HS-5 (cell line): ENCODE measurements around the gene GNA14.
A peak's percentile ranks its signal among the peaks of the same experiment; 100 is the strongest.
"Not testable (repeated sequence)": the region's sequence is repeated elsewhere in the genome, so short reads cannot be mapped to it uniquely, and the experiment has no call there.

Experiments
- DNase-seq: peaks from one replicate; pipeline ENCODE4 v3.0.0-alpha.2; 2012; ENCODE audit warnings: low read depth

The GNA14 gene

DNA sequence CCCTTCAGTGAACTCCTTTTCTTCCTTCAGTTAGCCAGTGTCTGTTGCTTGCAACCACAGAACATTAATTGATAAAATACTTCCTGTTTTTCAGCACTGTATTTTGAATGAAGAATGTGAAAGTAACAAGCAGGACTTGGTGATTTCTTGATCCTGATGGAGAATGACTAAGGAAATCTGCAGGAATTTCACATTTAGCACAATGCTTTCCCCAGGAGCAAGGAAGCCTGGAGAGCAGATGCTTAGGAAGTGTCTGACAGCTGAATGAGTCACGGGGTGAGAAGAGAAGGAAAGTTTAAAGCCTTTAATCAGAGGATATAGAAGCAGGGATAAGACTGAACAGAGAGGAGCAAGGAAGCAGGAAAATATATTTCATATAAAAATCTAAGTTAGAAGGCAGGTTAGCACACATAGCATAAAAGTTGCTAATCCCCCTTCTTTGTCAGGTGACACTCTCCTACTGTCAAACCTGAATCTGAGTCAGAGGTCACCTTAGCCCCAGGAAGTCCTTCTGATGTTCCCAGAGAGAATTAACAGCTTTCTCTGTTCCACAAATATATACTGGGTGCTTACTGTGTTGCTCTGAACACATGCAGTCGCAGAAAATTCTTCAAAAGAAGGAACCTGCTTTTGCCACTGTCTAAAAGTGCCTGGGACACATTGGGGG lies 59.7 kb downstream of the GNA14 start:
- peak; percentile 88 for DNase-seq

DNA sequence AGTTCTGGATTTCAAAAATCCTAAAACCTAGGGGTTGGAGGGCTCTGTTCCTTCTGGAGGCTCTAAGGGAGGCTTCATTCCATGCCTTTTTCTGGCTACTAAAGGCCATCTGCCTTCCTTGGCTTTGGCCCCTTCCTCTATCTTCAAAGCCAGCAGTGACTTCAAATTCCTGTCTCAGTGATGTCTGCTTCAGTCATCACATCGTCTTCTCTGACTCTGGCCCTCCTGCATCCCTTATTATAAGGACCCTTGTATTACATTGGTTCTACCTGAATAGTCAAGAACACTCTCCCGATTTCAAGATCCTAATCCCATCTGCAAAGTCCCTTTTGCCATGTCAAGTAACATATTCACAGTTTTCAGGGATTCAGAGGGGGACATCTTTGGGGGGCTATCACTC lies 60.3 kb downstream of the GNA14 start:
- DNase-seq: no peak

DNA sequence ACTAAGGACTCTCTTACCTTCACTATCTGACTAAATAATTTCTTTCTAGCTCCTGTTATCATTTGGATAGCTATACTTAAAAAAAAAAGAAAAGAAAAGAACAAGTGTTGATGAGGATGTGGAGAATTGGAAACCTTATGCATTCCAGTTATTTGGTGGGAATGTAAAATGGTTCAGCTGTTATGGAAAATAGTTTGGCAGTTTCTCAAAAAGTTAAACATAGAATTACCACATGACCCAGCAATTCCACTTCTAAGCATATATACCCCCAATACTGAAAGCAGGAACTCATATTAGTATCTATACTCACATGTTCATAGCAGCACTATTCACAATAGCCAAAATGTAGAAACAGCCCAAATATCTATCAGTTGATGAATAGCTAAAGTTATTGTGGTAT lies 61.1 kb downstream of the GNA14 start:
- DNase-seq: no peak

DNA sequence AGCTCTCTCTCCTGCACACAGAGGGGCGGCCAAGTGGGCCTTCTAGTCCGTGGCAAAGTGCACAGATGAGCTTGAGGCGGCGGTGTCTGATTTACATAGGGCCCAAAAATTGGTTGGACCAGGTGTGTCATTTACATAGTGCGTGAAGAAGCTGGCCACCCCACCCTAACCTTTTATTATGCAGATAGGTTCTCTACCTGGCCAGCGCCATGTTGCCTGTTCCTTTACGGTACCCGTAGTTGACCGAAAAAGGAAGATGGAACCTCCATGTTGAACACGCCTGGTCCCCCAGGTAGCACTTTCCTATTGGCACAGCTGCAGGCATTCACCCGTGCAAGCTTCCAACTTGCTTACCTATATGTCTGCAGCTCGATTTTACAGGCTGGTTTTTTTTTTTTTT lies 61.5 kb downstream of the GNA14 start:
- DNase-seq: no peak

DNA sequence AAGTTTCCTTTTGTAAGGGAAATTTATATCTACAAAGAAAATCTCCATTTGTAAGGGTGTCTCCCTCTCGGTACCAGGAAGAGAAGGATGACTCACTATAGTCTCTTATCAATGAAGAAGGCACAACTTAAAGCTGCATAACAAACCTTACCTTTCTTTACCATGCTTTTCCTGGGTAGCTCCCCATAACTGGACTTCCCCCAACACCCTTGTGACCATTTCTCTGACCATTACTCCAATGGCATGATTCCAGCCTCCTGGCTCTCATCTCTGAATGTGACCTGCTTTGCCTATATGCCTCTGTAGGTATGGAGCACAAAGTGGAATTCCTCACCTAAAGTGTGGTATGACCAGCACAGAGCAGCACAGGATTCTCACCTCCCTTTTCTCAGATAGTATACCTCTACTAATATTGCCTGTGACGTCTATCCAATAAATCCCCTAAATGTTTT lies 62.8 kb downstream of the GNA14 start:
- no peak for DNase-seq

DNA sequence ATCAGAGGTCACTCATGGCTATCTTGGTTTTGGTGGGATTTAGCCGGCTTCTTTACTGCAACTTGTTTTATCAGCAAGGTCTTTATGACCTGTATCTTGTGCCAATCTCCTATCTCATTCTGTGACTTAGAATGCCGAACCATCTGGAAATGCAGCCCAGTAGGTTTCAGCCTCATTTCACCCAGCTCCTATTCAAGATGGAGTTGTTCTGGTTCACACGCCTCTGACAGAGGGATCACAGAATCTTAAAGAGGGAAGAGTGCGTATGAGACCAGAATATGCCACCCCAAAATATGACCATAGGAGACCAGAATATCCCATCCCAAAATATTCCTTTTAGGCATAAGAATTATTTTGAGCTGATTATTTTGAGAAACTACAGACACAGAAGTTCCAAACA lies 63.2 kb downstream of the GNA14 start:
- not testable (repeated sequence) for DNase-seq

DNA sequence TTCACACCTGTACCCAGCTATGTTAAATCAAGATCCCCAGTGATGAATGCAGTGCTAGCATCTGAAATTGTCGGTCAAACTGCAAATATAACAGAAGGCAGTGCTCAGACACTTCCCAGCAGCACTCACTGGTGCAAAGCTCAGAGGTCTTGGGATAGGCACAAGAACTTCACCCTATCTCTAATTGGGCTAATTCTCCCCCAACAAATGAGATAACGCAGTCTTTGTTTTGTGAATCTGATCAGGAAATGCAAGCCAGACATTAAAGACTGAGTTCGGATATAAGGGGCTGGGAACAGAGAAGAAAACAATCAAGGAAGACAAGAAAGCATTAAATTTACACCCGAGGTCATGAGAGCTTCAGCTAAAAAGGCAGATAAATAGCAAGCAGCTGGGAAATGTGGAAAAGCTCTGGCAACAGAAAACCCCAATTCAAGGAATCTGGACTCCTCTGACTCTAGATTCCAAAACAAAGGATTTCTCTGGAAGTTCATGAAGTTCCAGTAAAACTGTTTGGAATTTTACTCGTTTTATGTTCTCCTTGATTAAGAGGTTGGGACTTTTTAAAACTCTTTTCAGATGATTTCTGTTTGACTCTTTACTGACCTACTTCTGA lies 65.1 kb downstream of the GNA14 start:
- DNase-seq: no peak

DNA sequence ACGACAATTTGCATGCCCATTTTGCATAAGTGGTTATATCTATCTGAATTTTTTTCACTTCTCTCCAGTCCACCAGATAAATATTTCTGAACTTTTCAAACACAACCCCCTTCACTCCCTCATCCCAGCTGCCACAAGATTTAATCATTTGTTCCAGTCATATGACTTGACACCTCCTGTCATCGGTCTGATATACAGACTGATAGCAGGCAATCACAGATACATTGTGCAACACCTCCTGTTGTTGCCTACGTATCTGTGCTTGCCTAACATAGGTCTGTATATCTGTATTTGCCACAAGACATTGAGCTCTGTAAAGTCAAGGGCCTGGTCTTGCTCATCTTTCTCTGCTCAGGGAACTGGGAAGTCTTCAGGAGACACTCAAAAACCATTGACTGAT lies 65.6 kb downstream of the GNA14 start:
- DNase-seq: no peak

DNA sequence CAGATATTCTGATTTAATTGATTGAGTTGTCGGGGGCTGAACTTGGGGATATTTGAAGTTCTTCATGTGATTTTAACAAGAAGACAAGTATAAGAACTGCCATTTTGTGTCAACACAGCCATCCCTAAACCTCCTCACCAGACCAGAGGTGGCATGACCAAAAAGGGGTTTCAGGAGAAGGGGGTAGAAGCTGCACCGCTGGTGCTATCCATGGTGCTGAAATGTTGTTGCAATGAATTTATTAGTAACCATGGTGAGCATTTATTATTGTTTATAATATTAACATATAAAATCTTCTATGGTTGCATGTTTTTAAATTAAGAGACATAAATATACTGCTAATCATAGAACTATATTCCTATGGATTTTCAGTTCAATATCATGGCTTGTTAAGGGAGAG lies 72.3 kb downstream of the GNA14 start:
- no peak for DNase-seq

DNA sequence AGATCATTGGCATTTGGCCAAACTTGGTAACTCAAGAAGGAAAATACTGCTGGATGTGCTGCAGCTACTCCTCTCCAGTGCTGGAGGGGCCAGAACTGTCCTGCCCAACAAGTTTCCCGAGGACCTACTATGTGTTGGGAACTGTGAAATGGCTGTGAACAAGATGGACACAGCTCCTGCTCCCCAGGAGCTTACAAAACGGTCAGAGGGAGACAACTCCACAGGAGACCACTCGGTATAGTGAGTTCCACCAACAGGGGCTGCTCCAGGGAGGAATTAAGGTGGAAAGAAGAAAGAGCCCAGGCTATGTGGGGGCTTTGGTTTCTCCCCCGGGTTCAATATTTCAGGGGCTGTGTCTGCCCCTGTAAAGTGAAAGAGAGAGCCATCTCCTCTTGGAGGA lies 78.8 kb downstream of the GNA14 start:
- no peak for DNase-seq

DNA sequence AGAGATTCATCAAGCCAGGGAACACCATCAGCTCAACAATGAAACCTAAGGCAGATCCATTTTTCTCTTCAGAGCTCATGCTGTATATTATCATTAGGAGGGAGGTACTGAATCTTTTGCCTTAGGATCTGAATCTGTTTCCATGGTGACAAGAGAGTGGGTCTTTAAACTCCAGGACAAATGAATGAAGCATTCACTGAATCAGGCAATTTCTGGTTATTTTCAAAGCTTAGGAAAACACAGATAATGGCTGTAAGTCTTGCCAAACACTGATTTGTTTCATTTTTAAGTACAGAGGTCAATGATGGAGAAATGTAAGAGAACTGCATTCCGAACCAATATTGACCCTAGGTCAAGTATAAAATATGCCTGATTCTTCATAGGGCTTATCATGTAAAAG lies 84.9 kb downstream of the GNA14 start:
- DNase-seq: no peak

DNA sequence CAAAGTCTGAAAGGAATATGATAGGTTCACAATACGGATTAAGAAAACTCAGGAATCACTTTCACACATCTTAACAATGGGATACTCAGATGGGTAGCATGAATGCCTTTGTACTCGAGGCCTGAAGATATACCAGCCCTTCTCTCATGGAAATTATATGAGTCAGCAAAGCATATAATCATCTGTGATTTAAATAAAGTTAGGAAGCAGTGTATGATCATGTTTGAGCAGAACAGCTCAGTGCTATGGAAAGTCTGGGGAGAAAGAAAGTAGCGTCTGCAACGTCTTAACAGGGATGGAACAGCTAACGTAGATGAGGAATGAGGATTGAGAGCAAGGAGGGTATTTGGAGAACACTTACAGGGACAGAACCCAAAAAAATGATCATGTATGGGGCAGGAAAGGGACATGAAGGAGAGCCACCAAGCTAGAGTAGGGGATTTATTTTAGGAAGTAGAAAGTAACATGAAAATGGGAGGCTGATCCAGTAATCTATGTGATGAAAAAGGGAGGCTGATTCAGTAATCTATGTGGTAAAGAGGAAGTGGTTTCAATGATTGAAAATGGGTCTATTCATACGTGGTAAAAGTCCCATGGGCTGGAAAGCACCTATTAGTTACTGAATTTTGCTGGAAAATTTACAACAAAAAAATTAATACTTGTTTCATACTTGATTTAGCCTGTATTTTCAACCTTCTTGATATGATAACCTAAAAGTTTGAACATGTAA lies 85.9 kb downstream of the GNA14 start:
- DNase-seq: no peak

DNA sequence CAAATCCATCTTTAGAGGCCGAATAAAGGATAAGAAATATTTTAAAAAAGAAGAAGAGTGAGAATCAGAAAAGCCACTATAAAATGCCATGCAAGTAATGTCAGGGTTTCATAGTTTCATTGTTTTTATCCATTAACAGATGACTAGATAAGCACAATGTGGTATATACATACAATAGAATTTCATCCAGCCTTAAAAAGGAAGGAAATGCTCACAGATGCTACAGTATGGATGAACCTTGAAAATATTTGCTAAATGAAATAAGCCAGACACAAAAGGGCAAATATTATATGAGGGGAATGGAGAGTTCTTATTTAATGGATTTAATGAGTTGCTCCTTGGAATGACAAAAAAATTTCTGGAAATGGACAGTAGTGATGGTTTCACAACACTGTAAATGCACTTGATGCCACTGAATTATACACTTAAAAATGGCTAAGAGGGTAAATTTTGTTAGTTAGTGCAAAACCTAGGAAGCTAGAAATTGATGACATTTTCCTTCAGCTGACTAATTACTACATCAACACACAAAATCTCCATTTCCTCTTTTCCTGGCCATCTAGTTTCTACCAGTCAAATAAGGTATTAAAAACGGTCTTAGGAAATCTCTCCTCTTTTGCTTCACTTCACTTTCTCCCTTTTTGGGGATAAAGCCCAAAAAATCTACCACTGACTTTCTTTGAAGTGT lies 86.6 kb downstream of the GNA14 start:
- DNase-seq: no peak

DNA sequence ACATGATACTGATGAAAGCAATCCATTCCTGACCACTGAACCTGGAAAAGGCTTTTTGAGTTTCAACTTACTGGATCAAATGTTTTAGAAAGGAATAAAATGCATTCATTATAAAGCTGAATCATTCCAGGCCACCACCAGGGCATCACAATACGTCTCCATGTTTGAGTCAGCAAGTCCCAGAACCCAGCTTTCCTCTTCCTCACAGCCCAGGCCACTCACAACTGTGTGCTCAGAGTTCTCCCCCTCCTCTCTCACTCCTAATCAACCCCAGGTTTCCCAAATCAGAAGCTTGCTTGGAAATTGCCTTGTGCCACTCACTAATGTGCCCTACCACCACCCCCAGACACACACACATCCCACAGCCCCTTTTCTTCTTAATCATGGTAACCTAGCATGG lies 91.7 kb downstream of the GNA14 start:
- DNase-seq: no peak

DNA sequence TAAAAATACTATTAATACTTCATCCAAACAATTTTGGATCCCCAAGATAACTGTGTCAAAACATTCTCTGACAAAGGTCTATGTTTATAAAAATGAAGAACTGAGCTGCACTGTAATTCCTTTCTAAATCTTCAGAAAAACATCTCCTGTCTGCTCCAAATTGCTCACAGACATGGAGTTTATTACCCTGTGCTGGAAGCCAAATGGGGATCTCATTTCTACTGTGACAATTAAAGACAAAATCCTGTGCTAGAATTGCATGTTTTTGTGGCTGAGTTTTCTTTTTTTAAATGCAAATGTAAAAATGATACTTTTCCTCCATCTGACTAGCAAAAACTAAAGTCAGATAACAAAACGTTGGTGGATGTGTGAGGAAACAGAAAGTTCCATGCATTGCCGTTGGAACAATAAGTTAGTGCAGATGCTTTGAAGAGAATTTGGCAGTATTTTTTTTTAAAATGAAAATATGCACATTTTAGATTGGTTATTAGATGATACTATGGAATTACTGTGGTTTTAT lies 93.5 kb downstream of the GNA14 start:
- DNase-seq: no peak

DNA sequence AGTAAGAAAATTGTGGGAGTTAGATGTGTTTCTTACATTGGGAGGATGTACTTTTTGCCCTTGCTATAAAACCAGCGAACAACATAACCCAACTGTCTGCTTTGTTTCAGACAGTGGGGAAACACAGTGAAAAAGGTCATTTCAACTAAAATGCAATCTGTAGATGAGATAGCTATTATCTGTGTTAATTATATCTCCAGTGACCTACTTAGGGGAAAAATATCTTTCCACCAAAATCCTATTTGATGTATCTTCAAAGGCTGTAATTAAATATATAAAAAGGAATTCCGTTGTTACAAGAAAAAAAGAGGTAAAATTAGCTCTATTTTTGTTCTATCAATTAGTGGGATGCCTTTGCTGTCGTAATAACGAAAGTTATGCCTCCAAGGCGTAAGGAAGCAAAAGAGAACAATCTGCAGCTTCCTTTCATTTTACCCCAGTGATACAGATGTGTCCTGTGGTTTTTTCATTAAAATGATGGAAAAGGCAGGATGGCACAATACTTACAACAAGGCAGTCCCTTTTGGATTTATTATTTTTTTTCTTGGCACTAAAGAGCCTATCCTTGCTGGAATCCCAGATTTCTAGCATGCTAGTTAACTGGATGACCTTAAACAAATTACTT lies 100.9 kb downstream of the GNA14 start:
- no peak for DNase-seq

DNA sequence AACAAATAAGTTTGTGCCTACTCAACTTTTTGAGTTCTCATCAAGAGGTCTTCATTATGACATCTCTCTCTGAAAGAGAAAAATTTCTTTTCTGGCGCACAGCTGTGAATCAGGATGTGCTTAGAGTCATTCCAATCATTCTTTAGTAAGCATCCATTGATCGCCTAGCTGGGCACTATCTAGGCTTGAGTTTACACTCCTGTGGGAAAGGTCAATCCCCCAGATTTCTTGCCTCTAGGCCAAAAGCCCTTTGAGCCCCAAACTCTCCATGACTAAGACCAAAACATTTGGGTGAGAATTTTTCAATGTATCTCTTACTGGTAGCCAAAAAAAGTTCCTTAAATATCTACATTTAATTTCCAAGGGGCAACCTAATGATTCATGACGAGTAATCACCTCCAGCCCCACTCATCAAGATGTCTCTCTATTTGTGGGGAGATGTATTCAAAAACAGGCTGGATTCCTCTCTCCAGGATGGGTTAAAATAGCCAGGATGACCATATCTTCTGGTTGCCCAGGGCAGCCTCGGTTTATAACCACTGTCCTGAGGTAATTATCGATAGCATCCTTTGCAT lies 101.7 kb downstream of the GNA14 start:
- DNase-seq: peak; percentile 73

DNA sequence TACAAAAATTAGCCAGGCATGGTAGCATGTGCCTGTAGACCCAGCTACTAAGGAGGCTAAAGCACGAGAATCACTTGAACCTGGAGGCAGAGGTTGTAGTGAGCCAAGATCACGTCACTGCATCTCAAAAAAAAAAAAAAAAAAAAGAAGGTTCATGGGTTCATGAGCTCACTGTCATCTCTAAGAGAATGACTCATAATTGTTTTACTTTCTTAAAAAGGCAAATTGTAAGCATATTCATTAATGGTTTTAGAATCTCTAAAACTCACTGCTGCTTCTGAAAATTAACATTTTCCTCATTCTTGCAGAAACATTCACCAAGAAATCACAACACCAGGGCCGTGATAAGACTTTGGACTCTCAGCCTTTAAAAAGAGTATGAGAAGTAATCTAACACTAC lies 103.6 kb downstream of the GNA14 start:
- no peak for DNase-seq

DNA sequence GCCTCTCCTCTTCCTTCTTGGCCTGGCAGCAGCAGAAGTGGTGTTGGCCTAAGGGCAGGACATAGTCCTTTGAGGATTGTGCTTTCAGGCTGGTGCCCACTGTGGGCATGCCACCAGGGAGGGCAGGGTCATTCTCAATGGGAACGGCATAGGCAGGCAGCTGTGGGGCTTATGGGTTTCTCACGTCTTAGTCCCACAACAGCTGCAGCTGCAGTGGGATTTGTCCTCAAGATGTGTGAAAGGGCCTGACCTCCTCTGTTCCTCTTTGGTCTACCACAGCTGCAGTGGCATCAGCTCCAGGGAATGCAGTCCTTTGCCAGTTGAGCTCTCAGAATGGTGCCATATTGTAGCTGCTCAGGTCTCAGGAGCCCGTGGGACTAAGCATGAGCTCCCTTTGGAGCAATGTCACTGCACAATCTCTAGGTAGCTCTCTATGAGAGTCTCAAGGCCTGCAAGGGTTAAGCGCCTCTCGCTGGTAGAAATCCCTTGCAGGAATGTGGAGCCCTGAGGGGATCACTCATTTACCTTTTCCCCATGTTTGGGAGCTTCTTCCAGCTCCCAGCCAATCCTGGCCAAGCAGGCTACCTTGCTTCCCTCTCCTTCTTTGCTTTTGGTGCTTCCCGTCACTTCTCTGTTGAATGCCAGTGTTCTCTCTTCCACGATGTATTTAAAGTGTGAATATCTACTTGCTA lies 104.8 kb downstream of the GNA14 start:
- DNase-seq: no peak

DNA sequence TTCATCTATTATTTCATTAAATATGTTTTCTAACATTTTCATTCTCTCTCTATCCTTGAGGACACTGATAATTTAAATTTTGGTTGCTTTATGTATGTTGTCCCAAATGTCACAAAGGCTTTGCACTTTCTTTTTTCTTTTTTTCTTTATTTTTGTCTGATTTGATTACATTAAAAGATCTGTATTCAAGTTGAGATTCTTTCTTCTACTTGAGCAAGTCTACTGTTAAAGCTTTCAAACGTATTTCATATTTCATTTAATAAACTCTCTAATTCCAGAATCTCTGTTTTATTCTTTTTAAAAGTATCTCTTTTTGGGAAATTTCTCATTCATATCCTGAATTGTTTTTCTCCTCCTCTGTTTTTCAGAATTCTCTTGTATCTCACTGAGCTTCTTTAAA lies 106.5 kb downstream of the GNA14 start:
- DNase-seq: no peak

DNA sequence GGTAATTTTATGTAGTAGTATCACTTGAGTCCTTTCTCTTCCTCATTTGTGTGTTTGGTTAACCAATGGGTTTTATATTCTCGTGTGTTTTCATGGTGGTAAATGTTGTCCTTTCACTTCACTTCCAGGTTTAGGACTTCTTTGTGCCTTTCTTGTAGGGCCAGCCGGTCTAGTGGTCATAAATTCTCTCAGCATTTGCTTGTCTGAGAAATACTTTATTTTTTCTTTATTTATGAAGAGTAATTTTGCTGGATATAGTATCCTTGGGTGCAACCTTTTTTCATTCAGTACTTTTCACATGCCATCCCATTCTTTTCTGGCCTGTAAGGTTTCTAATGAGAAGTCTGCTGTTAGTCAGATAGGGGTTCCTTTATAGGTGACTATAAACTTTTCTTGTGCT lies 107.1 kb downstream of the GNA14 start:
- DNase-seq: no peak
